MM.1S (cell line): ENCODE results near the gene ATP10B.

Source experiments
- DNase-seq: peaks from one replicate; pipeline ENCODE4 v3.0.0-alpha.2; 2015
- H2AFZ ChIP-seq: fragments of 300-600 bp; sonication (generic); 2 replicates; pipeline ENCODE4 v1.6.0; 2016; ENCODE audit warnings: antibody characterized with exemption, low read length
- H3F3A ChIP-seq: fragments of 300-600 bp; sonication (generic); 2 replicates; pipeline ENCODE4 v1.6.1; 2016; ENCODE audit warnings: mild to moderate bottlenecking, antibody characterized with exemption, low read length, moderate library complexity, mixed read lengths; ENCODE audit not compliant: insufficient read depth
- H3K27ac ChIP-seq: fragments of 300-600 bp; sonication (generic); 2 replicates; pipeline ENCODE4 v1.5.1; 2016; ENCODE audit warnings: mild to moderate bottlenecking, low read length
- H3K27me3 ChIP-seq: fragments of 300-600 bp; sonication (generic); replicated peaks from 2 replicates; pipeline ENCODE4 v1.6.0; 2016; ENCODE audit warnings: low read length; ENCODE audit not compliant: insufficient read depth
- H3K36me3 ChIP-seq: fragments of 300-600 bp; sonication (generic); replicated peaks from 2 replicates; pipeline ENCODE4 v1.6.1; 2016; ENCODE audit warnings: mild to moderate bottlenecking, low read length, mixed read lengths; ENCODE audit not compliant: insufficient read depth
- H3K4me1 ChIP-seq: fragments of 300-600 bp; sonication (generic); 2 replicates; pipeline ENCODE4 v1.6.1; 2016; ENCODE audit warnings: low read length, mixed read lengths
- H3K4me2 ChIP-seq: fragments of 300-600 bp; sonication (generic); 2 replicates; pipeline ENCODE4 v1.6.0; 2016; ENCODE audit warnings: low read depth, low read length
- H3K4me3 ChIP-seq: fragments of 300-600 bp; sonication (generic); 2 replicates; pipeline ENCODE4 v1.5.1; 2016; ENCODE audit warnings: low read length, mixed read lengths
- H3K79me2 ChIP-seq: fragments of 300-600 bp; sonication (generic); 2 replicates; pipeline ENCODE4 v1.6.1; 2016; ENCODE audit warnings: mixed run types, low read length, mixed read lengths
- H3K9ac ChIP-seq: fragments of 300-600 bp; sonication (generic); 2 replicates; pipeline ENCODE4 v1.6.1; 2016; ENCODE audit warnings: low read length, mixed read lengths
- H3K9me2 ChIP-seq: fragments of 300-600 bp; sonication (generic); replicated peaks from 2 replicates; pipeline ENCODE4 v1.6.1; 2016; ENCODE audit warnings: mild to moderate bottlenecking, low read length, mixed read lengths; ENCODE audit not compliant: insufficient read depth
- H3K9me3 ChIP-seq: fragments of 300-600 bp; sonication (generic); replicated peaks from 2 replicates; pipeline ENCODE4 v1.6.1; 2016; ENCODE audit warnings: mild to moderate bottlenecking, low read length, mixed read lengths; ENCODE audit not compliant: insufficient read depth
- H4K20me1 ChIP-seq: fragments of 300-600 bp; sonication (generic); 2 replicates; pipeline ENCODE4 v1.6.1; 2016; ENCODE audit warnings: mild to moderate bottlenecking, low read length, moderate library complexity, mixed read lengths; ENCODE audit not compliant: insufficient read depth
- EZH2 ChIP-seq: fragments of 300-600 bp; sonication (generic); optimal IDR thresholded peaks from 2 replicates; pipeline ENCODE3; 2017; ENCODE audit warnings: low read depth, mild to moderate bottlenecking, antibody characterized with exemption, low read length, mixed read lengths
- EZH2phosphoT487 ChIP-seq: fragments of 300-600 bp; sonication (generic); IDR thresholded peaks from 2 replicates; pipeline ENCODE4 v1.6.1; 2018; ENCODE audit warnings: antibody characterized with exemption, low read length
- TF ChIP-seq, protein P1 (sequence below): fragments of 300-600 bp; sonication (generic); IDR thresholded peaks from 2 replicates; pipeline ENCODE4 v1.5.1; 2016; ENCODE audit warnings: antibody characterized with exemption, low read length, mixed read lengths

ATP10B gene

DNA sequence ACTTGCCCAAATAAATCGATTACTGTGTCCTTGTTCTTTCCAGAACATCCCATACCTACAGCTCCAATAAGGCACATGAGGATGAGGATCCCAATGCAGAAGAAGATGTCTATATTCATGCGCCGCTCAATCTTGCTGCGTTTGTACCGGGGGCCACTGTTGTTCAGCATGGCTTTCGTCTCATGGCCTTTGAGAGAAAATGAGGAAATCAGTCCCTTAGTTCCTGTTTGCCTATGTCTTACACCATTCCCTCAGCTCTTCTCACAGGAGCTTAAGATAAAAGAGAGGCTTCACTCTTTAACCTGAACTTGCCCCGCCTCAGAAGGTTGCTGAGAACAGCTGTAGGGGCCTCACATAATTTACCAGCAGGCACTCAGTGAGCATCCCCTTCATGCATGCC is 211.6 kb downstream of the ATP10B start:
- Histone ChIP-seq H3K9ac (no peak overlapping the region), H3K4me3 (no peak overlapping the region), H3K4me1 (no peaks in the 10 kb centered on the region), H3K4me2 (no peak overlapping the region), H4K20me1 (no peaks in the 10 kb centered on the region), H3K27ac (no peak overlapping the region), H3K36me3 (no peaks in the 10 kb centered on the region), H3K9me3 (no peaks in the 10 kb centered on the region), H3F3A (no peaks in the 10 kb centered on the region), H3K79me2 (no peaks in the 10 kb centered on the region), H3K9me2 (no peaks in the 10 kb centered on the region), H3K27me3 (no peaks in the 10 kb centered on the region), H2AFZ (no peak overlapping the region)
- no peak for DNase-seq
- TF ChIP-seq EZH2phosphoT487 (no peak), EZH2 (no peak)
- TF ChIP-seq, protein P1, sequence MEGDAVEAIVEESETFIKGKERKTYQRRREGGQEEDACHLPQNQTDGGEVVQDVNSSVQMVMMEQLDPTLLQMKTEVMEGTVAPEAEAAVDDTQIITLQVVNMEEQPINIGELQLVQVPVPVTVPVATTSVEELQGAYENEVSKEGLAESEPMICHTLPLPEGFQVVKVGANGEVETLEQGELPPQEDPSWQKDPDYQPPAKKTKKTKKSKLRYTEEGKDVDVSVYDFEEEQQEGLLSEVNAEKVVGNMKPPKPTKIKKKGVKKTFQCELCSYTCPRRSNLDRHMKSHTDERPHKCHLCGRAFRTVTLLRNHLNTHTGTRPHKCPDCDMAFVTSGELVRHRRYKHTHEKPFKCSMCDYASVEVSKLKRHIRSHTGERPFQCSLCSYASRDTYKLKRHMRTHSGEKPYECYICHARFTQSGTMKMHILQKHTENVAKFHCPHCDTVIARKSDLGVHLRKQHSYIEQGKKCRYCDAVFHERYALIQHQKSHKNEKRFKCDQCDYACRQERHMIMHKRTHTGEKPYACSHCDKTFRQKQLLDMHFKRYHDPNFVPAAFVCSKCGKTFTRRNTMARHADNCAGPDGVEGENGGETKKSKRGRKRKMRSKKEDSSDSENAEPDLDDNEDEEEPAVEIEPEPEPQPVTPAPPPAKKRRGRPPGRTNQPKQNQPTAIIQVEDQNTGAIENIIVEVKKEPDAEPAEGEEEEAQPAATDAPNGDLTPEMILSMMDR = no peak

DNA sequence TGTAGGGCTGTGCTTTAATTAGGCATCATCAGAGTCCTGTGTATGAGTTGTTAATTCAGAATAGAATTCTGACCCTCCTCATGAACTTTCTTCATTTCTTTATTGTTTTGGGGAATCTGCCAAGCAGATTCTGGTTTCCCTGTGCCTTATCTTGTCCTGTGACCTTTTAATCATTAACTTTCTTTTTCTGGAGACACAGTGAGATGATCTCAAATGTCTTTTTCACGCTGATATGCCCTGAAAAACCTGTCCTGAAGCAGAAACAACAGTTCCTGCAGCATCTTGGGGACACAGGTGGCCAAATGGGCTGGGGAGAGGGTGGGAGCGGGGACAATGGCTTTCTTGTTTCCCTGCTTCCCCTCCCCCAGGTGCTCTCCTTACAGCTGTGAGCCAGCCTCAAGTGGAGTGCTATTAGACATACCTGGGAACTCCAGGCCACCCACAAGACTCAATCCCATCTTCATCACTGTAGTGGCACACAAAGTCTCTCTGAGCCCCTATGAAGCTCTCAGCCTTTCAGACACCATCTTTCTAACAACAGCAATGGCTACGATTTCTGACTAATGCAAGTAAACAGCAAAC is 213.8 kb downstream of the ATP10B start:
- Histone ChIP-seq H3K36me3 (no peaks in the 10 kb centered on the region), H3K4me2 (no peak overlapping the region), H2AFZ (no peak overlapping the region), H3K4me3 (no peak overlapping the region), H3K79me2 (no peaks in the 10 kb centered on the region), H3K9me2 (no peaks in the 10 kb centered on the region), H4K20me1 (no peaks in the 10 kb centered on the region), H3K27ac (no peak overlapping the region), H3F3A (no peaks in the 10 kb centered on the region), H3K27me3 (no peaks in the 10 kb centered on the region), H3K9me3 (no peaks in the 10 kb centered on the region), H3K4me1 (no peaks in the 10 kb centered on the region), H3K9ac (no peak overlapping the region)
- TF ChIP-seq, protein P1 = no peak
- no peak for TF ChIP-seq EZH2
- no peak for TF ChIP-seq EZH2phosphoT487
- no peak for DNase-seq

DNA sequence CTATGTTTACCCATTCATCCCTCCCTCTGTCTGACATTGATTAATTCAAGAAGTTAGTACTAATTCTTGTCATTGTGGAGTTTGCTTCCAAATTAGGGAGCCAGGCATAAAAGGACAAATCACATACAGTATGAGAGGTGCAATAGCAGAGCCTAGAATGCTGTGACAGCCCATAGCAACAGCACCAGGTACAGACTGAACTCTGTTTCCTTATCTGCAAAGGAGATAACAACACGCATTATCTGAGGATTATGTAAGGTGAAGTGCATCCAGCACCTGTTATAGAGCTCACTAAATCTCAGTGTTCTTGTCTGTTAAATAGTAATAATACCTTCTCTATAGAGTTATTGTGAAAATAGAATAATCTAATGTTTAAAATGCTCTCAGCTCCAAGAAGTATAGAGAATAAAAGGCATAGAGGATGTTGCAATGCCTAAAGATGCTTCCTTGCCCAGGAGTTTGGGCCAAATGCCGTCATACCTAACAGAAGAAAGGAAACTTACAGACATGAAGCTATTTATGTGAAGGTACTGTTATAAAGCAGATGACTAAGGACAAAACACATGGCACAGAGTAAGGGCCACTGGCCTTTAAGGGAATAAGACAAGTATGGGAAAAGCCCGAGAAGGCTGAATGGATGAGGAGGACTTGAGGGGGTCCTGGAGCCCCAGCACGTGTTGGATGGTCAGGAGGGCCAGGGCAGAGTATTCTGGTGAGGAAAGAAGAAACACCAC is 214.5 kb downstream of the ATP10B start:
- Histone ChIP-seq H4K20me1 (no peaks in the 10 kb centered on the region), H3K4me2 (no peak overlapping the region), H3K9ac (no peak overlapping the region), H3K27me3 (no peaks in the 10 kb centered on the region), H3K36me3 (no peaks in the 10 kb centered on the region), H3F3A (no peaks in the 10 kb centered on the region), H3K9me3 (no peaks in the 10 kb centered on the region), H3K4me1 (no peaks in the 10 kb centered on the region), H3K27ac (no peak overlapping the region), H3K79me2 (no peaks in the 10 kb centered on the region), H2AFZ (no peak overlapping the region), H3K4me3 (no peak overlapping the region), H3K9me2 (no peaks in the 10 kb centered on the region)
- no peak for DNase-seq
- TF ChIP-seq, protein P1 = no peak
- TF ChIP-seq EZH2 (no peak), EZH2phosphoT487 (no peak)
